GM18511 (cell line): Measurements from ENCODE around the gene MRPL9.
"Not testable (repeated sequence)": the region's sequence is repeated elsewhere in the genome, so short reads cannot be mapped to it uniquely, and the experiment has no call there.

ENCODE experiments used
- ATAC-seq: cut with Tn5 transposase; IDR thresholded peaks from one replicate; pipeline ENCODE4 v1.9.1; 2021; ENCODE audit warnings: mild to moderate bottlenecking, moderate library complexity; ENCODE audit not compliant: unreplicated experiment

Gene MRPL9

DNA sequence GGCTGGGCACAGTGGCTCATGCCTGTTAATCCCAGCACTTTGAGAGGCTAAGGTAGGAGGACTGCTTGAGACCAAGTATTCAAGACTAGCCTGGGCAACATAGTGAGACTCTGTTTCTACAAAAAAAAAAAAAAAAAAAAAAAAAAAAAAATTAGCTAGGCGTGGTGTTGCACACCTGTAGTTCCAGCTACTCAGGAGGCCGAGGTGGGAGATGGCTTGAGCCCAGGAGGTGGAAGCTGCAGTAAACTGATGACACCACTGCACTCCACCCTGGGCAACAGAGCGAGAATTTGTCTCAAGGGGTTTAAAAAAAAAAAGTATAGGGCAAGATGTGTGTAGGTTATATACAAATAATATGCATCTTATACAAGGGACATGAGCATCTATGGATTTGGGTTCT lies 24.4 kb upstream of the MRPL9 start:
- ATAC-seq: no peak

GRCh38 chr1:151783796-151784195 lies 20.5 kb upstream of the MRPL9 start:
- no peak for ATAC-seq

- ATAC-seq: no peak
Measured at GRCh38 chr1:151782741-151783140, 19.4 kb upstream of the MRPL9 start.

GRCh38 chr1:151782026-151782425 lies 18.7 kb upstream of the MRPL9 start:
- not testable (repeated sequence) for ATAC-seq

- ATAC-seq: not testable (repeated sequence)
Measured at GRCh38 chr1:151780736-151781135, 17.4 kb upstream of the MRPL9 start.

- no peak for ATAC-seq
Measured at GRCh38 chr1:151779852-151780251, 16.6 kb upstream of the MRPL9 start.

DNA sequence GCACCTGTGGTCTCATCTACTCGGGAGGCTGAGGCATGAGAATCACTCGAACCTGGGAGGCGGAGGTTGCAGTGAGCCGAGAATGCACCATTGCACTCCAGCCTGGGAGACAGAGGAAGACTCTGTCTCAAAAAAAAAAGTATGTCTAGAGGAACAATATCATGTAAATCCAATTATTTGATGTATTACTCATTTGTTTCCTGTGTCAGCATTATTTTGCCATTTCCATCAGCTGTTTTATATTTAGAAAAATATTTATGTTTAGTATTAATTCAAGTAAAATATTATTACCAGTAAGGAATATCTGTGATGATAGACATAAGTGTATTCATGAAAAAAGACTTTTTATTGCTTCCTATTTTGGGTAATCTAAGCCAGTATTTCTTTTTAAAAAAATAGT lies 14.0 kb upstream of the MRPL9 start:
- no peak for ATAC-seq

DNA sequence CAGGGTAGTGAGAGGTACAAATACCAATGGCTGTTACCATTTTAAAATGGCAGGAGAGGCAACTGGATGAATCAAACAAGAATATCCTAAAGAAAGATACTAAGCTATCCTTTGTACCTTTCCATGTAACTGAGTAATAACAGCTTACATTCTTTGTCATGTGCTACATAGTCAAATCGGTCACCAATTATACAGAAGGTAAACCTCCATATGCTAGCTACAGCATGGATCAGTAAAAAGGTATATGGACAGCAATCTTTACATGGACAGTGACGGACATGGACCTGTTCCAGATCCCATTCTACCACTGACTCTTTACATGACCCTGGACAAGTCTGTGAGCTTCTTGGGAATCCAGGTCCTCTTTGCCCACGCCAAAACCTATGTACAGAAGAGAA lies 13.4 kb upstream of the MRPL9 start:
- ATAC-seq: no peak

DNA sequence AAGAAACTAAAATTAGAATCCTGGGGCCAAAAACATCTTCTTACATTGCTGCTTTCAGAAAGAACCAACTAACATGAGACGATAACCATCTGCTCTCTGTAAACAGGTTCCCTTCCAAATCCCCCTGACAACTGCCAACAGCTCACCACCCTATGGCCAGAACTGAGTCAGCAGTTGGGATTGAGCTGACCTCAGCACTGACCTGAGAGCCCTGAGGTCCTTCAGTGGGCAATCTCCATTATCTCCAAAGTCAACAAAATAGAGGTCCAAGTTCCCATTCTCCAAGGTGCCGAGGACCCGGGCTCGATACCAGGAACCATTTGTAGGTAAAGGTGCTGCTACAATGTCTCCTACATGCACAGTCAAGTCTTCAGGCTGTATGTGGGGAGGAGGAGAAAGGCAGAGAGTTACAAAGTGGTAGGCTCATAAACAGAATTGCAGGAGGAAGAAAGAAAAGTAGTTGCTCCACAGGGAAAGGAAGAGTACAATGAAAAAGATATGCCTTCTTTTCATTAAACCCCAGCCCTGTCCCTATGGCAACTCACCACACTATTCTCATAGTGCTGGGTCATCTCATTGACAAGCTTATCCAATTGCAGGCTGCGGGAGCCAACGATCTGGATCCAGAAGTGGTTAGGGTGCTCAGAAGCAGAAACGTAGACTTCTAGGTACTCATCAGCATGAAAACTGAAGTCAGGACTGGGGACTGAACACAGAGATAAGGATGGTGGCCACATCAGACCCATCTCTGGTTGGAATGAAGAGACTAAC lies 12.8 kb upstream of the MRPL9 start:
- no peak for ATAC-seq

- no peak for ATAC-seq
Measured at GRCh38 chr1:151774256-151774922, 11.1 kb upstream of the MRPL9 start.

- no peak for ATAC-seq
Measured at GRCh38 chr1:151773702-151774101, 10.4 kb upstream of the MRPL9 start.

- not testable (repeated sequence) for ATAC-seq
Measured at GRCh38 chr1:151769270-151769669, 6.0 kb upstream of the MRPL9 start.

DNA sequence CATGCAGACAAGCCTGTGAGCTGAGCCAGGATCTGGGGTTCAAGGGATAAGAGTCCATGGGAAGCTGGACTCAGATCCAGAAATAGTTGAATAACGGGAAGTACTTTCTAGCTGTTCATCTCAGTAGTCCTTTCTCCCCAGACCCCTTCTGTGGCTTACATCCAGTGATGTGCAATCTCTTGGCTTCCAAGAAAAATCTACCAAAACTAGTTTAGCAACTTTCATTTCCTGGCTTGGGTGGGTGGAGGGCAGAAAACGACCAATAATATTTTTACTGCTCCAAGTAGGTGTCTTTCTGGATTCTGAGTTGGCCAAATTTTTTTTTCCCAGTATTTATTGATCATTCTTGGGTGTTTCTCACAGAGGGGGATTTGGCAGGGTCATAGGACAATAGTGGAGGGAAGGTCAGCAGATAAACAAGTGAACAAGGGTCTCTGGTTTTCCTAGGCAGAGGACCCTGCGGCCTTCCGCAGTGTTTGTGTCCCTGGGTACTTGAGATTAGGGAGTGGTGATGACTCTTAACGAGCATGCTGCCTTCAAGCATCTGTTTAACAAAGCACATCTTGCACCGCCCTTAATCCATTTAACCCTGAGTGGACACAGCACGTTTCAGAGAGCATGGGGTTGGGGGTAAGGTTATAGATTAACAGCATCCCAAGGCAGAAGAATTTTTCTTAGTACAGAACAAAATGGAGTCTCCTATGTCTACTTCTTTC lies 5.2 kb upstream of the MRPL9 start:
- not testable (repeated sequence) for ATAC-seq

GRCh38 chr1:151763990-151764389 lies 694 bp upstream of the MRPL9 start:
- no peak for ATAC-seq

GRCh38 chr1:151760597-151761385 lies 2.5 kb downstream of the MRPL9 start:
- ATAC-seq: no peak

DNA sequence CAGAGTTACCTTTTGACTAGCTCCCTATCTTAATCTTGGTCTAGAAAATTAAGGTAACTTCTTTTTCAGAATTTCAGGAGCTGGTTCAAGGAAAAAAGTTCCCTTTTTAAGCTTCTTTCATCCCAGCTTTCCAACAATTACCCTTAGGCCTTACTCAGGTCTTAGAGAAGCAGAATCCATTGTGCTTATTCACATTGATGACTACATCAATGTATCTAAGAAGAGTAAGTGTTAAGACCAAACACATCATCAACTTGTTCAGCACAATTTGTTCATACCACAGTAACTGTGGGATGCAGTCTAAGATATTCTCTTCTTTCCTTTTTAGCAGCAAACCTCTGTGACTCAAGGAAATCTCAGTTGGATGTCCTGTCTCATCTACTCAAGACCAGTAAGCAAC lies 4.1 kb downstream of the MRPL9 start:
- ATAC-seq: no peak

DNA sequence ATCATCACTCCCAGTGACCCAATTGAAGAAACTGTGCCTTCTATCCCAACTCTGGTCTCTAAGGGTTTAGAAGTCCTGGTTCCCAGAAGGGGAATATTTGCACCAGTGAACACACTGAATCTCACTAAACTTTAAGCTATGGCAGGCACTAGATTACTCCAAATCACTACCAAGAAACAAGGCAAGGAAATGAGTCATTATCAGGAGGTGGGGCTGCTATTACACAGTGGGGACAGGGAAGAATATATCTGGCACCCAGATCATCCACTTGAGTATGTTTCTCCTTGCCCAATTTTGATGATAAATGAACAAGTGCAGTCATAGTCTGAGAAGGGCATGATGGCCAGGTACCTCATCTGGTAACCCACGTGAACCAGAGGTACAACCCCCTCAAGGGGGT lies 7.0 kb downstream of the MRPL9 start:
- ATAC-seq: no peak

DNA sequence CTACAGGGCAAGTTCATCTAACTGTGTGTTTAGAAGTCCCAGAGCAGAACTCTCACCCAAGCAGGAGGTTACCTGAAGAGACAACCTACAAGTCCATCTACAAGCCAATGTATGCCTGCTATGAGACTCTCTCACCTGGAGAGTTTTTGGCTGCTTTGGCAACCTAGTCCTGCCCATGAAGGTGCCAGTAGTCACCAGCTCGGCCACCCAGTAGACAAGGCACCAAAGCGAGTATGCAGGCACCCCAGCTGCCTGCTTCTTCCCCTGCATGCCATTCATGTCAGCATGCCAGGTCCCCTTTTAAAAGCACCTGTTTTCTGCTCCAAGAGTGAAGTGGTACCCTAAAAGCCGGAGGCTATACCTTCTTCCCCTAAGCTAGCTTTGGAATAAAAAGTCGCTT lies 21.8 kb downstream of the MRPL9 start:
- no peak for ATAC-seq

DNA sequence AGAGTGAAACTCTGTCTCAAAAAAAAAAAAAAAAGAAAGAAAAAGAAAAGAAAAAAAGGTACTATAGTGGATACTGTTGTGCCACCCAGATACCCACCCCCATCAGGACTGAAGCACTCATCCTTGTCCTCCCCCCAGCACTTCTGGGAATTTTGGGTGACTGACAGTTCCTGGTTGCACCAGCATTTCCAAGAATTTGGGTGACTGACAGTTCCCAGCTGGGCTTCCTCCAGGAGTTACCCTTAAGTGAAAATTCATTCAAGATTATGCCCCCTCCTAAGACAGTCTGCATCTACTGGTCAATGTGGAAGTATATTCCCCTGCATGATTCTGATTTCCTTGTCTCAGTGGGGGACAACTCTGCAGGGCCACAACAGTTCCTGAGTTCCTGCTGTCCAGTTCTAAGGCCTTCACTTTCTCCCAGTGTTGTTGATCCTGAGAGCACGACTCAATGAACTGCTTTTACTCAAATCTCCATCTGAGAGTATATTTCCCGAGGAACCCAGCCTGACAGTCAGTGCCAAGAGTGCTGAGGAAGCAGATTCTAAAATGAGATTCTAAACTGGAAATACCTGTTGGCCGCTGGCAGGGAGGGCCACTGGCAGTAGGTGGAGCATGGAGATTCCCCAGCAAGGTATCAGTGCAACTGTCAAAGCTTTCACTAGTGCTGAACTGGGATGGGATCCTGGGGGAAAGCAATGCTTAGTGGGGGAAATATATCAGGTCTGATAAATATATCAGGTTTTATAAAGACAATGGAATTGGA lies 23.5 kb downstream of the MRPL9 start:
- no peak for ATAC-seq

DNA sequence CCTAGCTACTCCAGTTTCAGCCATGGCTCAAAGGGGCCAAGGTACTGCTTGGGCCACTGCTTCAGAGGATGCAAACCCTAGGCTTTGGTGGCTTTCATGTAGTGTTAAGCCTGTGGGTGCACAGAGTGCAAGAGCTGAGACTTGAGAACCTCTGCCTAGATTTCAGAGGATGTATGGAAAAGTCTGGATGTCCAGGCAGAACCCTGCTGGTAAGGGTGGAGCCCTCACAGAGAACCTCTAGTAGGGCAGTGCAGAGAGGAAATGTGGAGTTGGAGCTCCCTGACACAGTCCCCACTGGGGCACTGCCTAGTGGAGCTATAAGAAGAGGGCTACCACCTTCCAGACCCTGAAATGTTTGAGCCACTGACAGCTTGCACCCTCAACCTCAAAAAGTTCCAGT lies 25.8 kb downstream of the MRPL9 start:
- no peak for ATAC-seq
